Stimulated activated CD8-positive, alpha-beta memory T cell treated with anti-CD3 and anti-CD28 coated beads, Interleukin-12 subunit alpha, Interleukin-12 subunit beta, amount 100 ng/mL, for 24 hours (primary cell): Measurements from ENCODE around the gene TOMM20.

Experiments
- DNase-seq: peaks from one replicate; pipeline ENCODE4 v3.0.0-alpha.2; 2020; ENCODE audit errors: extremely low read depth

Gene TOMM20

GRCh38 chr1:235067396-235068157 is 61.1 kb downstream of the TOMM20 start:
- DNase-seq: no peak

- DNase-seq: no peak
Measured at GRCh38 chr1:235063068-235063765, 65.4 kb downstream of the TOMM20 start.

DNA sequence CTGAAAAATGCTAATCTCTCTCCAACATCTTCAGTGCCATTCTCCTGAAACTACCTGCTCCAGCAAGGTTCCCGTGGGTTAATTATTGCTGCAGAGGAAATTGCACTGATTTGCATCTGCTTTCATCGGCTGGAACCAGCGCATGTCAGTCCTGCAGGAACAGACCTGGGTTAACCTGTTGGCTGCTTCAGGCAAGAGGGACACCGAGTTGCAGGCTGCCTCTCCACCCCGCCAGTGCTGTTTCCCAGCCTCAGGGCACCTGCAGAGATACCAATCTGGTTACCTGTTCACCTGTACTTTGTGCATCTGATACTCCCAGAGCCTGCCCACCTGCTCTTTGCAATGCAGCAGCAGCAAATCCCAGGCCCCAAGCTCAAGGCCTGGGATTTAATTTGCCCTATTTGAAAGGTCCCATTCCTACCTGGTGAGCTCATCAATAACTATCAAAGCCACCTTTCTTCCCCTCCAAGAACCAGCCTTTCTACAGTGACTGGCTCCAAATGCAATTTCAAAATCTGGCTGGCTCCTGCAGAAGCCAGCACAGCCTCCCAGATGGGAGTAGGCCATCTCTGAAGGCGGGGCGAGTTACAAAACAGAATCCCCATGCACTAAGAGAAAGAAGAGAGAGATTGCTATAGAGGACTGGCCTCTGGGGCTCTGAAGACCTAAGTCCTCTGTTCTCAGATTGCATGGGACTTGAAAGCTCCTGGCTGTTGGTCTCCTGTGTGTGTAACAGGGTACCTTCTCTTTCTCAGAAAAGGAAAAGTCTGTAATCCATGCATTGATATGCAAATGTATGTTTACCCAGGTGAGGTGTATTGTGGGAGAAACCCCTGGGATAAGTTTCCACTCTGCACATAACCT is 67.8 kb downstream of the TOMM20 start:
- no peak for DNase-seq
